Measurements from ENCODE around the gene MED16.

MED16 gene

GRCh38 chr19:892894-893689, at the start of gene MED16, which contains the start of gene RNU6-9:
Gene MED16, minus strand, starts transcription at chr19:893187. Its CDS starts 2,056 bp downstream, at chr19:891131.
Gene RNU6-9, plus strand, starts transcription at chr19:893484.
- peak within 1 kb of the TSS; percentile 76 for H3K9ac ChIP-seq (ENCODE audit: low read depth, low read length)
- H3K4me3 ChIP-seq (ENCODE audit: low read length), result peak within 1 kb of the TSS; percentile 84
- peak within 1 kb of the TSS; percentile 75 for H3K27ac ChIP-seq (ENCODE audit: low read length)
- no peaks in the 10 kb centered on the region for H3K9me3 ChIP-seq (ENCODE audit: insufficient read depth, low read depth, low read length)
- no peaks in the 10 kb centered on the region for H3K4me1 ChIP-seq (ENCODE audit: insufficient read depth, low read length)
- no peaks in the 10 kb centered on the region for H3K27me3 ChIP-seq (ENCODE audit: insufficient read depth, low read length)
- peaks cover 33% of the 10 kb centered on the region for H3K36me3 ChIP-seq (ENCODE audit: insufficient read depth, low read depth, low read length)

- H3K4me1 ChIP-seq (ENCODE audit: insufficient read depth, low read length), result no peaks in the 10 kb centered on the region
- no peak overlapping the region for H3K4me3 ChIP-seq (ENCODE audit: low read length)
- no peak overlapping the region for H3K9ac ChIP-seq (ENCODE audit: low read depth, low read length)
- H3K27me3 ChIP-seq (ENCODE audit: insufficient read depth, low read length), result no peaks in the 10 kb centered on the region
- no peaks in the 10 kb centered on the region for H3K9me3 ChIP-seq (ENCODE audit: insufficient read depth, low read depth, low read length)
- no peak overlapping the region for H3K27ac ChIP-seq (ENCODE audit: low read length)
- H3K36me3 ChIP-seq (ENCODE audit: insufficient read depth, low read depth, low read length), result peaks cover 21% of the 10 kb centered on the region
Measured at GRCh38 chr19:942133-942645, 49.2 kb upstream of the MED16 start.

- no peaks in the 10 kb centered on the region for H3K9me3 ChIP-seq (ENCODE audit: insufficient read depth, low read depth, low read length)
- H3K4me1 ChIP-seq (ENCODE audit: insufficient read depth, low read length), result no peaks in the 10 kb centered on the region
- H3K27ac ChIP-seq (ENCODE audit: low read length), result no peak overlapping the region
- H3K4me3 ChIP-seq (ENCODE audit: low read length), result no peak overlapping the region
- H3K36me3 ChIP-seq (ENCODE audit: insufficient read depth, low read depth, low read length), result peaks cover 23% of the 10 kb centered on the region
- H3K27me3 ChIP-seq (ENCODE audit: insufficient read depth, low read length), result no peaks in the 10 kb centered on the region
- no peak overlapping the region for H3K9ac ChIP-seq (ENCODE audit: low read depth, low read length)
Measured at GRCh38 chr19:941292-942132, 48.5 kb upstream of the MED16 start.

GRCh38 chr19:940591-941291, 47.8 kb upstream of the MED16 start:
- Histone ChIP-seq H3K36me3 (ENCODE audit: insufficient read depth, low read depth, low read length) (peaks cover 26% of the 10 kb centered on the region), H3K27me3 (ENCODE audit: insufficient read depth, low read length) (no peaks in the 10 kb centered on the region), H3K9me3 (ENCODE audit: insufficient read depth, low read depth, low read length) (no peaks in the 10 kb centered on the region), H3K9ac (ENCODE audit: low read depth, low read length) (no peak overlapping the region), H3K27ac (ENCODE audit: low read length) (no peak overlapping the region), H3K4me3 (ENCODE audit: low read length) (no peak overlapping the region), H3K4me1 (ENCODE audit: insufficient read depth, low read length) (no peaks in the 10 kb centered on the region)

- Histone ChIP-seq H3K27ac (ENCODE audit: low read length) (no peak overlapping the region), H3K4me3 (ENCODE audit: low read length) (no peak overlapping the region)
Measured at GRCh38 chr19:939922-940321, 46.9 kb upstream of the MED16 start.

GRCh38 chr19:939439-939838, 46.5 kb upstream of the MED16 start:
- Histone ChIP-seq H3K4me3 (ENCODE audit: low read length) (no peak overlapping the region), H3K9me3 (ENCODE audit: insufficient read depth, low read depth, low read length) (no peaks in the 10 kb centered on the region), H3K27me3 (ENCODE audit: insufficient read depth, low read length) (no peaks in the 10 kb centered on the region), H3K4me1 (ENCODE audit: insufficient read depth, low read length) (no peaks in the 10 kb centered on the region), H3K27ac (ENCODE audit: low read length) (no peak overlapping the region), H3K36me3 (ENCODE audit: insufficient read depth, low read depth, low read length) (peaks cover 26% of the 10 kb centered on the region), H3K9ac (ENCODE audit: low read depth, low read length) (no peak overlapping the region)

More at GRCh38 chr19:939922-940321, 46.9 kb upstream of the MED16 start:
- Histone ChIP-seq H3K27me3 (ENCODE audit: insufficient read depth, low read length) (no peaks in the 10 kb centered on the region), H3K4me1 (ENCODE audit: insufficient read depth, low read length) (no peaks in the 10 kb centered on the region), H3K36me3 (ENCODE audit: insufficient read depth, low read depth, low read length) (peaks cover 26% of the 10 kb centered on the region), H3K9ac (ENCODE audit: low read depth, low read length) (no peak overlapping the region), H3K9me3 (ENCODE audit: insufficient read depth, low read depth, low read length) (no peaks in the 10 kb centered on the region)

- Histone ChIP-seq H3K9me3 (ENCODE audit: insufficient read depth, low read depth, low read length) (no peaks in the 10 kb centered on the region), H3K4me1 (ENCODE audit: insufficient read depth, low read length) (no peaks in the 10 kb centered on the region), H3K27ac (ENCODE audit: low read length) (no peak overlapping the region), H3K4me3 (ENCODE audit: low read length) (no peak overlapping the region), H3K9ac (ENCODE audit: low read depth, low read length) (no peak overlapping the region), H3K36me3 (ENCODE audit: insufficient read depth, low read depth, low read length) (peaks cover 23% of the 10 kb centered on the region), H3K27me3 (ENCODE audit: insufficient read depth, low read length) (no peaks in the 10 kb centered on the region)
Measured at GRCh38 chr19:938233-938923, 45.4 kb upstream of the MED16 start.

- Histone ChIP-seq H3K27ac (ENCODE audit: low read length) (no peak overlapping the region), H3K27me3 (ENCODE audit: insufficient read depth, low read length) (no peaks in the 10 kb centered on the region), H3K9ac (ENCODE audit: low read depth, low read length) (no peak overlapping the region), H3K9me3 (ENCODE audit: insufficient read depth, low read depth, low read length) (no peaks in the 10 kb centered on the region), H3K4me1 (ENCODE audit: insufficient read depth, low read length) (0 out of 2 replicates have a peak, but pooled peaks cover 3% of the 10 kb centered on the region), H3K36me3 (ENCODE audit: insufficient read depth, low read depth, low read length) (peaks cover 16% of the 10 kb centered on the region; the same call in 1 of the 2 replicates), H3K4me3 (ENCODE audit: low read length) (no peak overlapping the region)
Measured at GRCh38 chr19:937259-937694, 44.3 kb upstream of the MED16 start.

- Histone ChIP-seq H3K4me1 (ENCODE audit: insufficient read depth, low read length) (0 out of 2 replicates have a peak, but pooled peaks cover 3% of the 10 kb centered on the region), H3K9ac (ENCODE audit: low read depth, low read length) (no peak overlapping the region), H3K27ac (ENCODE audit: low read length) (no peak overlapping the region), H3K9me3 (ENCODE audit: insufficient read depth, low read depth, low read length) (no peaks in the 10 kb centered on the region), H3K27me3 (ENCODE audit: insufficient read depth, low read length) (no peaks in the 10 kb centered on the region), H3K4me3 (ENCODE audit: low read length) (no peak overlapping the region), H3K36me3 (ENCODE audit: insufficient read depth, low read depth, low read length) (peaks cover 16% of the 10 kb centered on the region; the same call in 1 of the 2 replicates)
Measured at GRCh38 chr19:936175-936546, 43.2 kb upstream of the MED16 start.

GRCh38 chr19:934865-935479, 42.0 kb upstream of the MED16 start:
- H3K9ac ChIP-seq (ENCODE audit: low read depth, low read length), result no peak overlapping the region
- no peak overlapping the region for H3K4me3 ChIP-seq (ENCODE audit: low read length)
- no peaks in the 10 kb centered on the region for H3K9me3 ChIP-seq (ENCODE audit: insufficient read depth, low read depth, low read length)
- 0 out of 2 replicates have a peak, but pooled peaks cover 3% of the 10 kb centered on the region for H3K4me1 ChIP-seq (ENCODE audit: insufficient read depth, low read length)
- H3K36me3 ChIP-seq (ENCODE audit: insufficient read depth, low read depth, low read length), result peaks cover 23% of the 10 kb centered on the region
- H3K27me3 ChIP-seq (ENCODE audit: insufficient read depth, low read length), result no peaks in the 10 kb centered on the region
- H3K27ac ChIP-seq (ENCODE audit: low read length), result no peak overlapping the region
